Activated T-helper 2 cell treated with anti-CD3 and anti-CD28 coated beads, Interferon-gamma antibody, Interleukin-2, Interleukin-4, amounts not matched to agents 10 μg/mL and 5 μg/mL and 100 μg/mL, durations not matched to agents 14 hours and 24 hours and 36 hours (primary cell): ENCODE data around the gene DCTN4. TPM values are rescaled to one million over a fixed set of nuclear protein-coding genes. Genes with fewer than 3 reads are reported as not detected.

Experiments used
- DNase-seq: peaks from one replicate; pipeline ENCODE4 v3.0.0; 2021; ENCODE audit warnings: low spot score
- H3K27ac Mint-ChIP-seq: one replicate; pipeline ENCODE4 v1.8.0; 2021; ENCODE audit warnings: mixed read lengths
- H3K27me3 Mint-ChIP-seq: one replicate; pipeline ENCODE4 v1.8.0; 2021; ENCODE audit warnings: low read depth, mixed read lengths
- H3K36me3 Mint-ChIP-seq: one replicate; pipeline ENCODE4 v1.8.0; 2021; ENCODE audit warnings: low read depth, mixed read lengths
- H3K4me1 Mint-ChIP-seq: one replicate; pipeline ENCODE4 v1.8.0; 2021; ENCODE audit warnings: low read depth, mixed read lengths
- H3K4me3 Mint-ChIP-seq: one replicate; pipeline ENCODE4 v1.8.0; 2021; ENCODE audit warnings: low read depth, mild to moderate bottlenecking, moderate library complexity, mixed read lengths
- H3K9me3 Mint-ChIP-seq: one replicate; pipeline ENCODE4 v1.8.0; 2021; ENCODE audit warnings: mixed read lengths
- intact Hi-C: fragments of 100-400 bp; cut with micrococcal nuclease; formaldehyde crosslinking; loops from one replicate; pipeline ENCODE4 v1.15.1; 2023
- total RNA-seq: library from RNA; stranded (reverse); gene quantifications from 2 replicates; pipeline ENCODE4 v1.2.3, GENCODE V29; 2022

Gene DCTN4
- total RNA-seq, 1 donor from 2014 or later: 40.9 TPM

DNA sequence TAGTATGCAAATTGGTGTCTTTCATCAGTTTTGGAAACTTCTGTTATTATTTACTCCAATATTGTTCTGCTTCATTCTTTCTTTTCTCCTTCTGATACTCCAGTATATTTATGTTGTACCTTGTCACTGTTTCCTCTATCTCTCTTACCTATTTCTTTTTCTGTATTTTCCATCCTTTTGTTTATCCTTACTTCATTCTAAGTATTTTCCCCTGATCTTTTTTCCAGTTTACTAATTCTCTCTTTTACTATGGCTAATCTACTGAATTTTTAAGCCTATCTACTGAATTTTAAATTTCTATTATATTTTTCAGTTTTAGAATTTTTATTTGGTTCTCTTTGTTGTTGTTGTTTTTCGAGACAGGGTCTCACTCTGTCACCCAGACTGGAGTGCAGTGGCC, 27.1 kb upstream of the DCTN4 start:
- no peak overlapping the region for H3K4me3 Mint-ChIP-seq
- H3K27me3 Mint-ChIP-seq: no peaks in the 10 kb centered on the region
- DNase-seq: no peak
- H3K9me3 Mint-ChIP-seq: peaks cover 5% of the 10 kb centered on the region
- peak overlapping the region; percentile 44 for H3K27ac Mint-ChIP-seq
- H3K36me3 Mint-ChIP-seq: peaks cover 44% of the 10 kb centered on the region
- intact Hi-C loops: no loop called here
- peaks cover 71% of the 10 kb centered on the region for H3K4me1 Mint-ChIP-seq

DNA sequence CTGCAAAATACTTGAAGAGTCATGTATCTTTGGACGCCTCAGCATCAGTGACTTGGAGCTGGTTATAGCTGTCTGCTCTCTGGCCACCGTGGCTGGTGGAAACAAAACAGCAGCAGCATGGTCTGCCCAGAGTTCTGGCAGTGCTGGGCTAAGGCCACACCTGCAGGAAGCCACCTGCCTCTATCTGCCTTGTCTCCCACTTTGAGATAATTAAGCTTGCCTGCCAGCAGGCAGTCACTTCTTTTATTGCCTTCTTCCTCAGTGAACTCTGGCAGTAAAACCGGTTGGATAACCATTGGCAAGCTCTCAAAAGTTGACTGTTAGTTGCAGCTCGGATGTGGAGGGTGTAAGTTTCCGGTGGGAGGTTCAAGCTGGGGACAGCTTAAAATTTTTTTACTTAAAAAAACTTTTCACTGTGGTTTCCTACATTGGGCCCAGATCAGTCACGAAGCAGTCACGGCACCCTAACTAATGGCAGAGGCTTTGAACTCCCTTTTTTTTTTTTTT, 24.7 kb upstream of the DCTN4 start:
- H3K27ac Mint-ChIP-seq: peak overlapping the region; percentile 85
- H3K4me3 Mint-ChIP-seq: peak overlapping the region; percentile 57
- no peaks in the 10 kb centered on the region for H3K27me3 Mint-ChIP-seq
- peaks cover 65% of the 10 kb centered on the region for H3K4me1 Mint-ChIP-seq
- peaks cover 48% of the 10 kb centered on the region for H3K36me3 Mint-ChIP-seq
- intact Hi-C loops: loop anchor here (1.0 to 5.0 kb wide), 6 partner anchors 25 to 369 kb away; no protein-coding TSS in a partner anchor
- H3K9me3 Mint-ChIP-seq: peaks cover 5% of the 10 kb centered on the region
- peak; percentile 69 for DNase-seq

DNA sequence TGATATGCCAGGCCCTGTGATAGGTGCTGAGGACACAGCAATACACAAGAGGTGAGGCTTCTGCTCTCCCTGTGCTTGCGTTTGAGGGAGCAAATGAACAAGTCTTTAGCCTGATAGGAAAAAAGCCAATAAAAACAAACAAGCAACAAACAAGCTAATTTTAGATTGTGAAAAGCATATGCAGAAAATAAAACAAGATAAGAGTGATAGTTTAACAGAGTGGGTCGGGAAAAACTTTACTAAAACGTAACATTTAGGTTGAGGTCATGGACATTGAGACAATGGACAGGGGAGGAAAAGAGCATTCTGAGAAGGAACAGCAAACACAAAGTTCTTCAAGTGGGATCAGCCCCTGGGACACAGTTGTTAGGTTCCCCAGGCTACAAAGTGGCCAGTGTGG, 24.0 kb upstream of the DCTN4 start:
- intact Hi-C loops: loop anchor here (1.0 to 5.0 kb wide), 6 partner anchors 25 to 370 kb away; no protein-coding TSS in a partner anchor
- Mint-ChIP-seq H3K4me3 (peak overlapping the region; percentile 57), H3K9me3 (peaks cover 5% of the 10 kb centered on the region), H3K4me1 (peaks cover 69% of the 10 kb centered on the region), H3K27me3 (no peaks in the 10 kb centered on the region), H3K36me3 (peaks cover 48% of the 10 kb centered on the region), H3K27ac (peak overlapping the region; percentile 85)
- no peak for DNase-seq

DNA sequence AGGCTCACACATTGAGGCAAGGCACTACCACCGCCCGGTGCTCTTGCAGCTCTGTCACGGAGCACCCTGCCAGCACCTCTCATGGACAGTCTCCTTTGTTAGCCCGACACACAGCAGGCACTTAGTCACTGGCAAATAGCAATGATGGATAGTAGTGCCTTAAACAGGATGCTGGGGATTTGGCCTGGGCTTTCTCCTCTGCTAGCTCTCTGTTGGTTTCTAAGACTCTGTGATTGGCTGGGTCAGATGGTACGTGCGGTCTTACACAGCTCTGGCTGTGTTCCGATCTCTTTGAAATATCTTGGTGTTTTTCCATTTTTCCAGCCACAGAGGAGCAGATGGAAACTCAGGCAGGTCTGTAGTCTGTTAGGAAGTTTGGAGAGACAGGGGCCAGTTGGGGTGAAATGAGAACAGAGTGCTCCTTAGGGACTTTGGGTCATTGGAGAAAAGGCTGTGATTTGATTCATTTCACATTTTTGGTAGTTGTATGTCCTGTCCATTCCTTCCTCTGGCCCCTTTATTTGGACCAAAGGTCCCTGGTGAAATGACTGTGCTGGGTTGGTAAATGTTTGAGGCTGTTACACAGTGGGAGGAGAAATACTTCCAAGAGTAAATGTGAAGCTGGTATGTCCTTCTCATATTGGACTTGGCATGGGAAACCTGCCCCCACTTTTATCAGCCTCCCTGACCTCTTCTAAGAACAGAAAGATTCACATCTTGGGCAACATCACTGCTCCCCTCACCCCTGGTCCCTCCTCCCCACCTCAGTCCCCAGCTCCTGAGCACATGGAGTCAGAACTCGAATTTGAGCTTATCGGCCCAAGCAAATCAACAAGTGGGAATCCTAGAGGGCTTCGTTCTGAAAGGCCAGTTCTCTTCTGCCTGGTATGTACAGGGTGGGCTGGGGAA, 23.1 kb upstream of the DCTN4 start:
- H3K9me3 Mint-ChIP-seq: peaks cover 5% of the 10 kb centered on the region
- intact Hi-C loops: loop anchor here (2.0 to 5.0 kb wide), 4 partner anchors 220 to 371 kb away; no protein-coding TSS in a partner anchor
- H3K36me3 Mint-ChIP-seq: peaks cover 42% of the 10 kb centered on the region
- no peaks in the 10 kb centered on the region for H3K27me3 Mint-ChIP-seq
- peak overlapping the region; percentile 85 for H3K27ac Mint-ChIP-seq
- no peak for DNase-seq
- peaks cover 65% of the 10 kb centered on the region for H3K4me1 Mint-ChIP-seq
- peak overlapping the region; percentile 57 for H3K4me3 Mint-ChIP-seq

DNA sequence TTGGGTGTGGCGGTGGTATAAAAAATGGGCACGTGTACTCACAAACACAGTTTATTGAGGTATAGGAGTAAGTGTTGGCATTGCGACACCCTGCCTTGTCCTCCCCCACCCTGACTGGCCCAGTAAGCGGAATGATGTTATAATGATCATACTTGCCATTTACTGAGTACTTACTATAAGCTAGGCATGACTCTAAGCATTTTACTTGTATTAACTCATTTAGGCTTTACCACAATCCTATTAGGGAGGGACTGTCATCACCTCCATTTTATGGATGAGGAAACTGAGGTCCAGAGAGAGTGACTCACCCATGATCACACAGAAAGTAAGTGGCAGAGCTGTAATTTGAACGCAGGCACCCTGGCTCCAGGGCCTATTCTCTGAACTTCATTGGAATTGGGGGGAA, 22.0 kb upstream of the DCTN4 start:
- Mint-ChIP-seq H3K36me3 (peaks cover 33% of the 10 kb centered on the region), H3K27me3 (no peaks in the 10 kb centered on the region), H3K27ac (peak overlapping the region; percentile 63), H3K4me1 (peaks cover 61% of the 10 kb centered on the region), H3K9me3 (peaks cover 1% of the 10 kb centered on the region), H3K4me3 (peak overlapping the region; percentile 100)
- intact Hi-C loops: loop anchor here (1.0 to 5.0 kb wide), 5 partner anchors 9 to 311 kb away; partner anchors contain the start of gene RBM22
- no peak for DNase-seq

DNA sequence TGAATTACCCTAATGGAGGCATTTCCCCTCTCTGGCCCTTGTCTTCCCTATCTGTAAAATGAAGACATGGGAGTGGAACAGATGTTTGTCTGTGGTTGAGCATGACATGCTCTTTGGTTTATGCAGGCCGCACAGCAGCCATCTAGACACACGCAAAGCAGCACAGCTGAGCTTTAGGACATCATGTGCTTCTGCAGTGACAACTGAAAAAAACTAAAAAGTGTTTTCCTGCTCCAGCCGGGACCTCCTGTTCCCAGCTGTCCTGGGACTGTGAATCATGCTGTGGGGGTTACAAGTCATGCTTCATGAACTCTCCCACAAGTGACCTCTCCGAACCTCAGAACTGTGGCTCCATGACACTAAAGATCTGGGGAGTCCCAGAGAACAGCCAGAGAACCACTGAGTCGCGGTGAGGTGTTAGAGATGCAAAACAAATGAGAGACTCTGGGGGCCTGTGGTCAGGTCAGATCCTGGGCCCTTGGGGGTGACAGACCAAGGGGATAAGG, 21.4 kb upstream of the DCTN4 start:
- DNase-seq: no peak
- Mint-ChIP-seq H3K36me3 (peaks cover 29% of the 10 kb centered on the region), H3K4me1 (peaks cover 64% of the 10 kb centered on the region), H3K4me3 (peak overlapping the region; percentile 100), H3K9me3 (no peaks in the 10 kb centered on the region), H3K27ac (peak overlapping the region; percentile 63), H3K27me3 (no peaks in the 10 kb centered on the region)
- intact Hi-C loops: loop anchor here (1.0 to 5.0 kb wide), 5 partner anchors 10 to 312 kb away; partner anchors contain the start of gene RBM22

DNA sequence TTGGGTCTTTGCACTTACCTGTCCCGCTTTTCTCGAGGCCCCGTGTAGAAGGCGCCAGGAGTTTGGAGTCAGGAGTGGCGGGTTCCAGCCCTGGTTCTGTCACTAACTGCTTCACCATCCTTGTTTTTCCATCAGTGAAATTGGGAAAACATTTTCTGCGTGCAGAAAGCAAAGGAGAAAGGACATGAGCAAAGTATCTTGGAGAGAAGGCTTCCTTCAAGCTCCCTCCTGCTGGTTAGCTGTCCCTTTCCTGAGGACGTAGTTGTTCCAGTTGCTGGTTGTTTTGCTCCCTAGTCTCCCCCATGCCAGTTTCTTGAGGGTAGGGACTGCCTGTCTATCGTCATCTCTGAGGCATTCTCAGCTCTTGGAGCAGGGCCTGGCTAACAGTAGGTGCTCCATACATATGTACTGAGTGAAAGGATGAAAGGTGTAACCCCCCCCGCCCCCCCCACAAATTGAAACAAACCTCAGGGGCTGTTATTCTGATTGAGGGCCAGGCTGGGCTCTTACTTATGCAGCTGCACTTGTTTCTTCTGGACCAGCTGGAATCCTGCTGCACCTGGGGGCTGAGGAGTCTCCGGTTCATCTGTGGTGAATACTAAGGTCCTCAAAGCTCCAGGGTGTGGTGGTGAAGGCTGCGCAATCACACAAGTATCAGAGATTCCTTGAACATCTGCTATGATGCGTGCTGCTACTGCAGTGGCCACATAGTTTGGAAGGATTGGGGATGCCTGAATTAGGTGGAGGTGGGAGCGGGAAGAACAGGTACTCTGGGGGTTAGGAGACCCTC, 20.8 kb upstream of the DCTN4 start:
- H3K27ac Mint-ChIP-seq: peak overlapping the region; percentile 95
- peaks cover 61% of the 10 kb centered on the region for H3K4me1 Mint-ChIP-seq
- no peak for DNase-seq
- no peaks in the 10 kb centered on the region for H3K9me3 Mint-ChIP-seq
- intact Hi-C loops: loop anchor here (1.0 to 5.0 kb wide), 7 partner anchors 11 to 313 kb away; partner anchors contain the start of genes DCTN4 and RBM22
- H3K27me3 Mint-ChIP-seq: no peaks in the 10 kb centered on the region
- peak overlapping the region; percentile 100 for H3K4me3 Mint-ChIP-seq
- peaks cover 25% of the 10 kb centered on the region for H3K36me3 Mint-ChIP-seq

DNA sequence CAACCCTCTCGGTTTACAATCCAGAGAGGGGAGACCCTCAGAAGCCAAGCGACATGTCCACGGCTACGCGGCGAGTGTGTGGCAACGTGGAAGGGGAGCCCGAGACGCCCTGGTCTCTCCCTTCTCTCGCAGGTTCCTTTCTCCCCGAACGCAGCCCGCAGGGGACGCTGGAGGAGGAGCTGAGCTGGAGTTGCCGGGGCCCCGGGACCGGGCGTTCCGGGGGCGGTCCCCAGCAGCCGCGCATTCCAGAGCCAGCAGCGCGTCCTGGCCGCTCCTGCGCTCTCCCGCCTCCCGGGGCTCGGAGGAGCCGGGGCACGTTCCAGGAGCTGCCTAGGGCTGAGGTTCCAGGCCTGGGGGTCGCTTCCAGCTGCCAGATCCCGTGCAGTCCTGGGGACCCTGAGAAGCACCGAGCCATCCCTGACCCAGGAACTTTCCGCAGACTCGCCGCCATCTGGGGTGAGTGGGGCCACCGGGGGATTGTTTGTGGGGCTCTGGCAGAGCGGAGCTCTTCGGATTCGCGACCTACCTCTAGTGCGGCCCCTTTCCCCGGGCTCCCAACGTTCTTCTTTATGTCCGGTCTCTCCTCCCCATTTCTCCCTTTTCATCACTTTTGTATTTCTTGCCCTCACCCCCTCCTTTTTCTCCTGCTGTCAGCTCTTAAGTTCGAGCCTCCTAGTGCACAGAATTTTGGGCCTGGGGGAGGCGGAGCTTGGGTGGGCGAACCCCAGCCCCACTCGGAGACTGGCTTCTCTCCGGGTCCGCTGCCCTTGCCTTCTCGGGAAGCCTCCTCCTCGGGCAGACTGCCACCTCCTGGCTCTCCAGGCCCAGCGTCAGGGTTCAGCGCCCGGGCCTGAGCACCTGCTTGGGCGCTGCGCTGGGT, 19.9 kb upstream of the DCTN4 start, which contains the start of gene SMIM3:
TSS of gene SMIM3 (plus strand) at position 241 of the 880 bp plus-strand sequence. CDS start 16,684 bp downstream, outside the sequence.
- DNase-seq: peak; percentile 58
- H3K9me3 Mint-ChIP-seq: no peaks in the 10 kb centered on the region
- peak within 1 kb of the TSS; percentile 100 for H3K4me3 Mint-ChIP-seq
- H3K36me3 Mint-ChIP-seq: peaks cover 21% of the 10 kb centered on the region
- H3K27me3 Mint-ChIP-seq: no peaks in the 10 kb centered on the region
- intact Hi-C loops: loop anchor here (2.0 kb wide), 2 partner anchors 20 to 36 kb away; partner anchors contain the start of gene DCTN4
- peaks cover 64% of the 10 kb centered on the region for H3K4me1 Mint-ChIP-seq
- H3K27ac Mint-ChIP-seq: peak within 1 kb of the TSS; percentile 95

DNA sequence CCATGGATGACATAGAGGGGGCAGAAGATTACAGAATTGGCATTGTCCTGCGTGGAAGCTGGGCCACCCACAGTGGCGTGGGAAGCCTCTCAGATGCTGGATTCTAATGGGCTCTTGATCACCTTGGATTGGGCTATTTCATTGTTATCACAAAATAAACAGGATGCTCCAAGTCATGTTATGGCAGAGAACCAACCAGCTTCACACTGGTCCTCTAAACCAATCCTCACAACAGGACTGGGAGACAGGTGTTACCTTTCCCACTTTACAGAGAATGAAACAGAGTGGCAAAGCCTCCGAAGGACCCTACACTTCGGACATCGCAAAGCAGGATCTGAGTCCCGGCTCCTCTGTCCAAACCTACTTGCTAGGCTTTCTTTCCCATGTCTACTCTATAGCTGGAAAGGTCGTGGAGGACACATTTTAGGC, 19.3 kb upstream of the DCTN4 start:
- H3K4me3 Mint-ChIP-seq: peak overlapping the region; percentile 100
- peaks cover 64% of the 10 kb centered on the region for H3K4me1 Mint-ChIP-seq
- no peaks in the 10 kb centered on the region for H3K9me3 Mint-ChIP-seq
- no peaks in the 10 kb centered on the region for H3K27me3 Mint-ChIP-seq
- H3K36me3 Mint-ChIP-seq: peaks cover 21% of the 10 kb centered on the region
- no peak for DNase-seq
- peak overlapping the region; percentile 59 for H3K27ac Mint-ChIP-seq
- intact Hi-C loops: loop anchor here (2.0 kb wide), 2 partner anchors 19 to 35 kb away; partner anchors contain the start of gene DCTN4

DNA sequence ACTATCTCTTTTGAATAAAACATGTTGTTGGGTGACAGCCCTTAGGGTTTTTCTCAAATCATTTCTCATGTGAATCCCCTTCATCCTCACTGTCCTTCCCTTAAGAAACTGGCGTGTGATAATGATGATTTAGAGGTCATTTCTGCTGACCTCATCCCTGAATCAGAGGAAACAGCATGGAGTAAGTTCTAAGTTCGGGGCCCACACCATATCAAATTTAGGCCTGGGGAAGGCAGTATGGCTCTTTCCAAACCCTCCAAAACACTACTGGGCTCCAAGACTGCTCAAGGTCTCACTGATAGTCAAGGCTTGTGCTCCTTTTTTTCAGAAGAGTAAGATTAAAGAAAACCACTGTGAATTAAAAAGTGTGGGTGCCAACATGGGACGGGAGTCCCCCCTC, 18.9 kb upstream of the DCTN4 start:
- Mint-ChIP-seq H3K4me3 (peak overlapping the region; percentile 100), H3K27ac (peak overlapping the region; percentile 59), H3K4me1 (peaks cover 60% of the 10 kb centered on the region), H3K36me3 (peaks cover 18% of the 10 kb centered on the region), H3K27me3 (no peaks in the 10 kb centered on the region), H3K9me3 (no peaks in the 10 kb centered on the region)
- DNase-seq: no peak
- intact Hi-C loops: loop anchor here (2.0 kb wide), 2 partner anchors 19 to 35 kb away; partner anchors contain the start of gene DCTN4

DNA sequence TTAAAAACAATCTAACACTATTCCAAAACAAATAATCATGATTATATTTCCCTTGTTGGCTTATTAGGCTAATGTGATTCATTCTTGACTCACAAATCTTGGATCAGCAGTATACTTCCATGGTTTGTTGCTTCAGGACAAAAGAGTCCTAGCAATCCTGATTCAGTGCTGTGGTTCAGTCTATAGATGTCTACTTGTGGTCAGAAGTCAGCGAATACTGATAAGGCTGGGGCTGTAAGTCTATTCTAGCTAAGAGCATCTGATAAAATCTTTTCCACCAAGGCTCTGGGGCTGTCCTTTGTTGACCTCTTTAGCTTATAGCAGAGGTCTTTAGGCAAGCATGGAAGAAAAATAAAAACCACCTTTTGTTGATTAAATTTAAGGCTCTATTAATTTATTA, 15.3 kb upstream of the DCTN4 start:
- H3K4me3 Mint-ChIP-seq: no peak overlapping the region
- H3K9me3 Mint-ChIP-seq: peaks cover 20% of the 10 kb centered on the region
- peak overlapping the region; percentile 0 for H3K27ac Mint-ChIP-seq
- peaks cover 43% of the 10 kb centered on the region for H3K4me1 Mint-ChIP-seq
- no peaks in the 10 kb centered on the region for H3K27me3 Mint-ChIP-seq
- intact Hi-C loops: no loop called here
- DNase-seq: no peak
- H3K36me3 Mint-ChIP-seq: peaks cover 14% of the 10 kb centered on the region
